Raji (cell line): Measurements from ENCODE around the gene TXNDC5.

Experiments used
- POLR2A ChIP-seq: IDR thresholded peaks from 2 replicates; pipeline ENCODE4 v1.6.1; 2011; ENCODE audit warnings: low read depth, low read length, control low read depth; ENCODE audit not compliant: insufficient read depth

The TXNDC5 gene

GRCh38 chr6:7910654-7911344 lies at the start of gene TXNDC5:
Gene TXNDC5 (minus strand): TSS chr6:7910788. CDS start chr6:7910776, 12 bp downstream.
- TF ChIP-seq POLR2A, result peak; percentile 70

- no peak for TF ChIP-seq POLR2A
Measured at GRCh38 chr6:7960141-7960540, 49.6 kb upstream of the TXNDC5 start.

GRCh38 chr6:7959453-7959852 lies 48.9 kb upstream of the TXNDC5 start:
- TF ChIP-seq POLR2A, result no peak

- TF ChIP-seq POLR2A, result no peak
Measured at GRCh38 chr6:7958464-7958863, 47.9 kb upstream of the TXNDC5 start.

GRCh38 chr6:7956257-7956656 lies 45.7 kb upstream of the TXNDC5 start:
- no peak for TF ChIP-seq POLR2A

GRCh38 chr6:7954477-7955200 lies 44.1 kb upstream of the TXNDC5 start:
- no peak for TF ChIP-seq POLR2A

- no peak for TF ChIP-seq POLR2A
Measured at GRCh38 chr6:7953753-7954152, 43.2 kb upstream of the TXNDC5 start.

GRCh38 chr6:7939864-7940228 lies 29.3 kb upstream of the TXNDC5 start:
- TF ChIP-seq POLR2A, result no peak

- no peak for TF ChIP-seq POLR2A
Measured at GRCh38 chr6:7939184-7939863, 28.7 kb upstream of the TXNDC5 start.

GRCh38 chr6:7938562-7939183 lies 28.1 kb upstream of the TXNDC5 start:
- TF ChIP-seq POLR2A, result no peak

- no peak for TF ChIP-seq POLR2A
Measured at GRCh38 chr6:7933794-7934193, 23.2 kb upstream of the TXNDC5 start.

GRCh38 chr6:7932625-7933024 lies 22.0 kb upstream of the TXNDC5 start:
- no peak for TF ChIP-seq POLR2A

- no peak for TF ChIP-seq POLR2A
Measured at GRCh38 chr6:7924867-7925266, 14.3 kb upstream of the TXNDC5 start.

GRCh38 chr6:7922596-7922995 lies 12.0 kb upstream of the TXNDC5 start:
- TF ChIP-seq POLR2A, result no peak

GRCh38 chr6:7921632-7922092 lies 11.1 kb upstream of the TXNDC5 start:
- no peak for TF ChIP-seq POLR2A
